T-cell (primary cell): ENCODE results near the gene DENND4A. TPM values are rescaled to one million over a fixed set of nuclear protein-coding genes. Genes with fewer than 3 reads are reported as not detected.
"Not testable (repeated sequence)": the region's sequence is repeated elsewhere in the genome, so short reads cannot be mapped to it uniquely, and the experiment has no call there.

Experiments used
- ATAC-seq, 4 experiments: fragments of 200-7000 bp in 3 of 4; fragments of 150-1000 bp in 1 of 4; cut with Tn5 transposase; replicated peaks in 1 of 4; 1 replicate in 3 of 4; 2 replicates in 1 of 4; pipeline ENCODE4 v1.10.0; 2021; ENCODE audit warnings: moderate library complexity in 3 of 4, mild to moderate bottlenecking in 2 of 4, moderate number of reproducible peaks in 1 of 4
- CTCF ChIA-PET, 2 donors: fragments of 300-600 bp; sonication (Branson Sonifier 250); formaldehyde crosslinking; loops; one replicate each; lab custom pipeline; 2022; ENCODE audit warnings: antibody characterized with exemption in 2 of 2; lab: Charles Lee
- POLR2A ChIA-PET, 2 donors: fragments of 300-600 bp; sonication (Branson Sonifier 250); formaldehyde crosslinking; loops; one replicate each; lab custom pipeline; 2022; ENCODE audit warnings: antibody characterized with exemption in 2 of 2; lab: Charles Lee
- DNase-seq, 35 experiments: peaks; one replicate each; pipeline versions ENCODE4 v3.0.0 to v3.0.0-alpha.2; 2013 to 2023
- H3K27ac ChIP-seq: one replicate; pipeline ENCODE4 v1.5.1; 2013; ENCODE audit warnings: low read length
- H3K27me3 ChIP-seq, 2 experiments: replicated peaks in 1 of 2; 1 replicate in 1 of 2; 2 replicates in 1 of 2; pipeline versions ENCODE4 v1.6.1 to v1.7.0; 2013; ENCODE audit warnings: low read length in 1 of 2, mixed read lengths in 1 of 2; ENCODE audit not compliant: control insufficient read depth in 2 of 2, insufficient read depth in 2 of 2; ENCODE audit errors: extremely low read depth in 1 of 2
- H3K36me3 ChIP-seq, 2 donors: 1 replicate in 1 of 2; 2 replicates in 1 of 2; pipeline versions ENCODE4 v1.6.1 to v1.7.0; 2013; ENCODE audit warnings: low read length in 1 of 2; ENCODE audit not compliant: control insufficient read depth in 2 of 2, insufficient read depth in 1 of 2; ENCODE audit errors: extremely low read depth in 1 of 2
- H3K4me1 ChIP-seq, 2 experiments: 1 replicate in 1 of 2; 2 replicates in 1 of 2; pipeline versions ENCODE4 v1.6.1 to v1.7.0; 2013; ENCODE audit warnings: low read length in 2 of 2, mixed read lengths in 1 of 2; ENCODE audit not compliant: insufficient read depth in 2 of 2, control insufficient read depth in 1 of 2; ENCODE audit errors: extremely low read depth in 1 of 2
- H3K4me3 ChIP-seq, 2 donors: 1 replicate in 1 of 2; 2 replicates in 1 of 2; pipeline versions ENCODE4 v1.5.1 to v1.7.0; 2013; ENCODE audit warnings: mild to moderate bottlenecking in 2 of 2, low read length in 1 of 2, moderate library complexity in 1 of 2; ENCODE audit not compliant: control insufficient read depth in 1 of 2; ENCODE audit errors: extremely low read depth in 1 of 2
- H3K9me3 ChIP-seq: 2 replicates; pipeline ENCODE4 v1.7.0; 2013
- H3K27ac Mint-ChIP-seq, 2 donors: one replicate each; pipeline ENCODE4 v1.8.0; 2020 to 2021; ENCODE audit warnings: mild to moderate bottlenecking in 2 of 2, mixed read lengths in 2 of 2
- H3K27me3 Mint-ChIP-seq, 2 donors: one replicate each; pipeline ENCODE4 v1.8.0; 2021 to 2022; ENCODE audit warnings: mixed read lengths in 2 of 2
- H3K36me3 Mint-ChIP-seq: one replicate; pipeline ENCODE4 v1.8.0; 2021; ENCODE audit warnings: mixed read lengths
- H3K4me1 Mint-ChIP-seq, 3 donors: one replicate each; pipeline ENCODE4 v1.8.0; 2020 to 2022; ENCODE audit warnings: mixed read lengths in 3 of 3, mild to moderate bottlenecking in 1 of 3
- H3K4me3 Mint-ChIP-seq, 3 donors: one replicate each; pipeline ENCODE4 v1.8.0; 2020 to 2022; ENCODE audit warnings: mild to moderate bottlenecking in 3 of 3, mixed read lengths in 3 of 3, moderate library complexity in 3 of 3
- H3K9me3 Mint-ChIP-seq, 3 donors: one replicate each; pipeline ENCODE4 v1.8.0; 2020 to 2022; ENCODE audit warnings: mixed read lengths in 3 of 3
- WGBS: methylation state at CpG from one replicate; pipeline ENCODE4 v1.1.5; 2013; ENCODE audit warnings: missing lambda C conversion rate; ENCODE audit not compliant: insufficient coverage; 5-methylcytosine and 5-hydroxymethylcytosine counted together
- total RNA-seq, 35 experiments: library from RNA in 6 of 35; stranded (reverse) in 6 of 35; fragments of 120-200 nt in 1 of 35; gene quantifications; one replicate each; pipeline versions ENCODE4 v1.2.1 to v1.2.4 and lab custom pipeline; 2013 to 2026

The DENND4A gene
- total RNA-seq, 5 donors from 2014 or later (not counting 1 experiment from before 2014, with no cell fraction given): 49.7 to 76.3 (median 57.1) TPM

GRCh38 chr15:65738649-65739048, 53.4 kb downstream of the DENND4A start:
- ATAC-seq: no peak
- Histone ChIP-seq H3K36me3 (peaks cover 0 to 56% of the 10 kb centered on the region in 2 donors), H3K9me3 (no peaks in the 10 kb centered on the region), H3K4me1 (no peaks in the 10 kb centered on the region), H3K27me3 (no peaks in the 10 kb centered on the region), H3K27ac (no peak overlapping the region), H3K4me3 (no peak overlapping the region)
- WGBS: no CpG with 5 or more reads among the region's 1 CpG
- Mint-ChIP-seq H3K36me3 (peaks cover 33% of the 10 kb centered on the region), H3K27me3 (no peaks in the 10 kb centered on the region), H3K9me3 (no peaks in the 10 kb centered on the region), H3K4me1 (peaks cover 0 to 2% (median under 1%) of the 10 kb centered on the region in 3 donors), H3K4me3 (no peak overlapping the region), H3K27ac (no peak overlapping the region)
- CTCF ChIA-PET: no interaction called here
- POLR2A ChIA-PET: interaction anchor here in 1 of 2 donors (0.6 kb wide), 1 partner anchor 118 kb away, joined by 6 read pairs; no protein-coding TSS in a partner anchor
- DNase-seq: no peak

GRCh38 chr15:65733599-65733998, 58.5 kb downstream of the DENND4A start:
- H3K36me3 ChIP-seq: peaks cover 0 to 42% of the 10 kb centered on the region in 2 donors
- DNase-seq, H3K27ac Mint-ChIP-seq, H3K4me3 Mint-ChIP-seq, H3K4me1 Mint-ChIP-seq, H3K9me3 Mint-ChIP-seq, POLR2A ChIA-PET, H3K27me3 ChIP-seq, H3K27me3 Mint-ChIP-seq, H3K4me3 ChIP-seq, CTCF ChIA-PET, H3K4me1 ChIP-seq, H3K27ac ChIP-seq, H3K9me3 ChIP-seq, ATAC-seq: not testable (repeated sequence)
- peaks cover 36% of the 10 kb centered on the region for H3K36me3 Mint-ChIP-seq
- no CpG with 5 or more reads among the region's 4 CpGs for WGBS

GRCh38 chr15:65732698-65733097, 59.4 kb downstream of the DENND4A start:
- WGBS: 100% methylated on average over 1 of the region's 2 CpGs
- H3K4me3 ChIP-seq: no peak overlapping the region
- DNase-seq (no peak), ATAC-seq (no peak)
- H3K27ac ChIP-seq: no peak overlapping the region
- H3K27me3 ChIP-seq: no peaks in the 10 kb centered on the region
- no peaks in the 10 kb centered on the region for H3K27me3 Mint-ChIP-seq
- no peaks in the 10 kb centered on the region for H3K4me1 ChIP-seq
- peaks cover 0 to 41% of the 10 kb centered on the region in 2 donors for H3K36me3 ChIP-seq
- ChIA-PET CTCF (interaction anchor here in 1 of 2 donors (1.0 kb wide), 1 partner anchor 124 kb away, joined by 5 read pairs; no protein-coding TSS in a partner anchor), POLR2A (interaction anchor here in 1 of 2 donors (0.6 kb wide), 1 partner anchor 65 kb away, joined by 4 read pairs; no protein-coding TSS in a partner anchor)
- no peaks in the 10 kb centered on the region for H3K9me3 ChIP-seq
- H3K4me1 Mint-ChIP-seq: peaks cover 0 to 6% (median 5%) of the 10 kb centered on the region in 3 donors
- H3K27ac Mint-ChIP-seq: no peak overlapping the region
- no peak overlapping the region for H3K4me3 Mint-ChIP-seq
- H3K9me3 Mint-ChIP-seq: no peaks in the 10 kb centered on the region
- peaks cover 32% of the 10 kb centered on the region for H3K36me3 Mint-ChIP-seq

GRCh38 chr15:65731926-65732325, 60.2 kb downstream of the DENND4A start:
- Histone ChIP-seq H3K27me3 (no peaks in the 10 kb centered on the region), H3K9me3 (no peaks in the 10 kb centered on the region), H3K4me3 (no peak overlapping the region), H3K4me1 (no peaks in the 10 kb centered on the region), H3K27ac (no peak overlapping the region), H3K36me3 (peaks cover 0 to 38% of the 10 kb centered on the region in 2 donors)
- Mint-ChIP-seq H3K4me1 (peaks cover 0 to 6% (median 5%) of the 10 kb centered on the region in 3 donors), H3K9me3 (no peaks in the 10 kb centered on the region), H3K27me3 (no peaks in the 10 kb centered on the region), H3K4me3 (no peak overlapping the region), H3K27ac (no peak overlapping the region), H3K36me3 (peaks cover 24% of the 10 kb centered on the region)
- DNase-seq (no peak), ATAC-seq (no peak)
- POLR2A ChIA-PET: interaction anchor here in 1 of 2 donors (0.6 kb wide), 1 partner anchor 10 kb away, joined by 3 read pairs; no protein-coding TSS in a partner anchor
- CTCF ChIA-PET: interaction anchor here in 1 of 2 donors (0.6 to 1.0 kb wide), 2 partner anchors 121 to 125 kb away, joined by 3 to 5 read pairs; no protein-coding TSS in a partner anchor

GRCh38 chr15:65730549-65731172, 61.4 kb downstream of the DENND4A start:
- H3K4me3 Mint-ChIP-seq: no peak overlapping the region
- H3K27me3 Mint-ChIP-seq: no peaks in the 10 kb centered on the region
- H3K4me1 Mint-ChIP-seq: peaks cover 0 to 6% (median 5%) of the 10 kb centered on the region in 3 donors
- ChIA-PET POLR2A (no interaction called here), CTCF (interaction anchor here in 1 of 2 donors (0.5 kb wide), 1 partner anchor 615 kb away, joined by 5 read pairs; no protein-coding TSS in a partner anchor)
- H3K4me1 ChIP-seq: no peaks in the 10 kb centered on the region
- no peak overlapping the region for H3K27ac ChIP-seq
- no peaks in the 10 kb centered on the region for H3K9me3 Mint-ChIP-seq
- ATAC-seq (no peak), DNase-seq (no peak)
- H3K4me3 ChIP-seq: no peak overlapping the region
- peaks cover 0 to 27% of the 10 kb centered on the region in 2 donors for H3K36me3 ChIP-seq
- no peaks in the 10 kb centered on the region for H3K9me3 ChIP-seq
- no peaks in the 10 kb centered on the region for H3K27me3 ChIP-seq
- peak overlapping the region in 1 of 2 donors; percentile 65 for H3K27ac Mint-ChIP-seq
- peaks cover 23% of the 10 kb centered on the region for H3K36me3 Mint-ChIP-seq
- WGBS: no CpG with 5 or more reads among the region's 2 CpGs

GRCh38 chr15:65724464-65725215, 67.5 kb downstream of the DENND4A start:
- no peak overlapping the region for H3K27ac ChIP-seq
- H3K9me3 ChIP-seq: no peaks in the 10 kb centered on the region
- CTCF ChIA-PET: interaction anchor here (0.6 to 0.7 kb wide), 2 partner anchors 90 to 144 kb away, joined by 3 to 9 read pairs; partner anchors contain the start of gene RAB11A (in 1 of the 2)
- peaks cover 5 to 51% of the 10 kb centered on the region in 2 donors for H3K36me3 ChIP-seq
- no peak overlapping the region for H3K4me3 Mint-ChIP-seq
- no peaks in the 10 kb centered on the region for H3K9me3 Mint-ChIP-seq
- no peaks in the 10 kb centered on the region for H3K4me1 Mint-ChIP-seq
- no peak overlapping the region for H3K4me3 ChIP-seq
- no peaks in the 10 kb centered on the region for H3K4me1 ChIP-seq
- ATAC-seq: no peak
- H3K27me3 ChIP-seq: no peaks in the 10 kb centered on the region
- H3K27ac Mint-ChIP-seq: no peak overlapping the region
- WGBS: no CpG with 5 or more reads among the region's 3 CpGs
- H3K36me3 Mint-ChIP-seq: peaks cover 36% of the 10 kb centered on the region
- H3K27me3 Mint-ChIP-seq: no peaks in the 10 kb centered on the region
- POLR2A ChIA-PET: no interaction called here
- no peak for DNase-seq
